Esophagus muscularis mucosa (tissue), 3 donors: ENCODE results near the gene FBXW10.
"Not testable (repeated sequence)": the region's sequence is repeated elsewhere in the genome, so short reads cannot be mapped to it uniquely, and the experiment has no call there.

Experiments used
- CTCF ChIP-seq, 3 experiments: fragments of 200-600 bp in 2 of 3; fragments of 450-650 bp in 1 of 3; sonication (generic) in 2 of 3; IDR thresholded peaks; one replicate each; pipeline ENCODE4 v1.5.1; 2017 to 2019; ENCODE audit warnings: antibody characterized with exemption in 3 of 3, mild to moderate bottlenecking in 2 of 3, moderate library complexity in 1 of 3
- POLR2A ChIP-seq: fragments of 450-650 bp; IDR thresholded peaks from one replicate; pipeline ENCODE4 v1.6.1; 2017; ENCODE audit warnings: antibody characterized with exemption, moderate library complexity, mild to moderate bottlenecking, low read depth
- POLR2AphosphoS5 ChIP-seq, 2 donors: sonication (generic); formaldehyde crosslinking; IDR thresholded peaks; one replicate each; pipeline ENCODE4 v1.6.1; 2017; ENCODE audit warnings: antibody characterized with exemption in 2 of 2

- TF ChIP-seq CTCF (IDR thresholded peaks at IDR 0.05); POLR2AphosphoS5 (IDR thresholded peaks at IDR 0.05); POLR2A: not testable (repeated sequence)
These were observed 72.1 kb downstream of the FBXW10 start for GRCh38 chr17:18815924-18816323.
